H9 (cell line): ENCODE data around the gene EFCAB6. TPM values are rescaled to one million over a fixed set of nuclear protein-coding genes. Genes with fewer than 3 reads are reported as not detected.

Experiments
- DNase-seq: peaks from one replicate; pipeline ENCODE4 v3.0.0-alpha.2; 2017
- H2AFZ ChIP-seq: one replicate; pipeline ENCODE4 v1.6.1; 2013; ENCODE audit warnings: mild to moderate bottlenecking, low read length, control low read depth, moderate library complexity
- H2AK5ac ChIP-seq: 2 replicates; pipeline ENCODE4 v1.6.1; 2013; ENCODE audit warnings: low read length, control low read depth, mixed read lengths; ENCODE audit not compliant: insufficient read length
- H2BK120ac ChIP-seq: one replicate; pipeline ENCODE4 v1.6.1; 2013; ENCODE audit warnings: low read depth, mild to moderate bottlenecking, low read length, control low read depth, inconsistent platforms; ENCODE audit not compliant: poor library complexity, severe bottlenecking
- H2BK12ac ChIP-seq: 2 replicates; pipeline ENCODE4 v1.6.1; 2013; ENCODE audit warnings: low read length, control low read depth, mixed read lengths, low read depth; ENCODE audit not compliant: insufficient read length
- H2BK15ac ChIP-seq: 2 replicates; pipeline ENCODE4 v1.6.1; 2013; ENCODE audit warnings: low read depth, low read length, control low read depth
- H2BK20ac ChIP-seq: one replicate; pipeline ENCODE4 v1.6.1; 2013; ENCODE audit warnings: low read depth, mild to moderate bottlenecking, low read length, control low read depth, inconsistent platforms; ENCODE audit not compliant: poor library complexity, severe bottlenecking
- H2BK5ac ChIP-seq: 2 replicates; pipeline ENCODE4 v1.6.1; 2013; ENCODE audit warnings: low read length, control low read depth, mixed read lengths; ENCODE audit not compliant: insufficient read length
- H3K14ac ChIP-seq: 2 replicates; pipeline ENCODE4 v1.6.1; 2013; ENCODE audit warnings: low read length, control low read depth; ENCODE audit not compliant: insufficient read depth
- H3K18ac ChIP-seq: 2 replicates; pipeline ENCODE4 v1.6.1; 2013; ENCODE audit warnings: low read depth, mild to moderate bottlenecking, mixed read lengths, low read length, control low read depth; ENCODE audit not compliant: insufficient read length
- H3K23ac ChIP-seq: 2 replicates; pipeline ENCODE4 v1.6.1; 2013; ENCODE audit warnings: low read length, control low read depth, mixed read lengths, low read depth; ENCODE audit not compliant: insufficient read length
- H3K23me2 ChIP-seq: 2 replicates; pipeline ENCODE4 v1.6.1; 2013; ENCODE audit warnings: low read depth, mild to moderate bottlenecking, mixed read lengths, low read length, control low read depth; ENCODE audit not compliant: insufficient read length, poor library complexity, severe bottlenecking
- H3K27ac ChIP-seq: 2 replicates; pipeline ENCODE4 v1.5.1; 2013; ENCODE audit warnings: low read length, control low read depth, mixed read lengths, low read depth; ENCODE audit not compliant: insufficient read length
- H3K27me3 ChIP-seq: 2 replicates; pipeline ENCODE4 v1.6.1; 2013; ENCODE audit warnings: low read length, control low read depth, inconsistent platforms; ENCODE audit not compliant: insufficient read depth
- H3K4ac ChIP-seq: 2 replicates; pipeline ENCODE4 v1.6.1; 2013; ENCODE audit warnings: low read depth, mild to moderate bottlenecking, control low read depth, inconsistent platforms, low read length, moderate library complexity
- H3K4me1 ChIP-seq: 2 replicates; pipeline ENCODE4 v1.6.1; 2013; ENCODE audit warnings: low read length, control low read depth, inconsistent platforms; ENCODE audit not compliant: insufficient read depth
- H3K4me2 ChIP-seq: 2 replicates; pipeline ENCODE4 v1.6.1; 2013; ENCODE audit warnings: low read length, control low read depth, mixed read lengths; ENCODE audit not compliant: insufficient read length, insufficient read depth
- H3K56ac ChIP-seq: 2 replicates; pipeline ENCODE4 v1.6.1; 2013; ENCODE audit warnings: low read depth, mild to moderate bottlenecking, mixed read lengths, low read length, control low read depth; ENCODE audit not compliant: insufficient read length
- H3K79me1 ChIP-seq: 2 replicates; pipeline ENCODE4 v1.6.1; 2013; ENCODE audit warnings: low read depth, mild to moderate bottlenecking, moderate library complexity, low read length, control low read depth, inconsistent platforms; ENCODE audit not compliant: insufficient read depth, poor library complexity, severe bottlenecking
- H3K79me2 ChIP-seq: 2 replicates; pipeline ENCODE4 v1.6.1; 2013; ENCODE audit warnings: low read length, control low read depth, inconsistent platforms; ENCODE audit not compliant: insufficient read depth
- H3K9ac ChIP-seq: 2 replicates; pipeline ENCODE4 v1.6.1; 2013; ENCODE audit warnings: low read length, control low read depth, mixed read lengths; ENCODE audit not compliant: insufficient read length; ENCODE audit errors: extremely low read depth
- H3K9me3 ChIP-seq: one replicate; pipeline ENCODE4 v1.6.1; 2013; ENCODE audit warnings: low read depth, low read length, inconsistent platforms; ENCODE audit not compliant: control insufficient read depth
- H3T11ph ChIP-seq: one replicate; pipeline ENCODE4 v1.6.1; 2013; ENCODE audit warnings: mild to moderate bottlenecking, low read length, control low read depth, inconsistent platforms
- H4K20me1 ChIP-seq: one replicate; pipeline ENCODE4 v1.6.1; 2013; ENCODE audit not compliant: control insufficient read depth, insufficient read length, insufficient read depth
- H4K5ac ChIP-seq: 2 replicates; pipeline ENCODE4 v1.6.1; 2013; ENCODE audit warnings: low read depth, mild to moderate bottlenecking, mixed read lengths, low read length, control low read depth; ENCODE audit not compliant: insufficient read length
- H4K8ac ChIP-seq: replicated peaks from 2 replicates; pipeline ENCODE4 v1.6.1; 2013; ENCODE audit warnings: low read length, control low read depth, mixed read lengths, low read depth; ENCODE audit not compliant: insufficient read length
- H4K91ac ChIP-seq: 2 replicates; pipeline ENCODE4 v1.6.1; 2013; ENCODE audit warnings: low read depth, mild to moderate bottlenecking, moderate library complexity, mixed read lengths, low read length, control low read depth; ENCODE audit not compliant: insufficient read length
- H3K27ac Mint-ChIP-seq, 3 experiments: 2 replicates in 2 of 3; 3 replicates in 1 of 3; pipeline ENCODE4 v1.8.0; 2020 to 2021; ENCODE audit warnings: mixed read lengths in 3 of 3, mild to moderate bottlenecking in 1 of 3, moderate library complexity in 1 of 3
- H3K27me3 Mint-ChIP-seq: 2 replicates; pipeline ENCODE4 v1.8.0; 2021; ENCODE audit warnings: low read depth, mild to moderate bottlenecking, moderate library complexity, mixed read lengths
- H3K36me3 Mint-ChIP-seq, 3 experiments: 2 replicates in 2 of 3; 3 replicates in 1 of 3; pipeline ENCODE4 v1.8.0; 2020 to 2021; ENCODE audit warnings: low read depth in 3 of 3, mixed read lengths in 3 of 3; ENCODE audit not compliant: insufficient read depth in 1 of 3
- H3K4me1 Mint-ChIP-seq, 2 experiments: 2 replicates each; pipeline ENCODE4 v1.8.0; 2020; ENCODE audit warnings: mixed read lengths in 2 of 2
- H3K4me3 Mint-ChIP-seq, 2 experiments: 2 replicates in 1 of 2; 3 replicates in 1 of 2; pipeline ENCODE4 v1.8.0; 2020 to 2021; ENCODE audit warnings: mild to moderate bottlenecking in 2 of 2, mixed read lengths in 2 of 2, moderate library complexity in 1 of 2
- H3K9me3 Mint-ChIP-seq, 2 experiments: 2 replicates in 1 of 2; 3 replicates in 1 of 2; pipeline ENCODE4 v1.8.0; 2020; ENCODE audit warnings: mild to moderate bottlenecking in 2 of 2, mixed read lengths in 2 of 2, moderate library complexity in 1 of 2
- CTCF ChIP-seq: fragments of 200-600 bp; sonication (generic); conservative IDR thresholded peaks from 3 replicates; pipeline ENCODE4 v1.8.0; 2021; ENCODE audit warnings: antibody characterized with exemption, mild to moderate bottlenecking
- WGBS: extraction: QIAGEN DNeasy Blood & Tissue Kit; methylation state at CpG from one replicate; pipeline ENCODE4 v1.1.7; 2013; ENCODE audit warnings: missing lambda C conversion rate, low lambda C conversion rate, mixed read lengths; ENCODE audit not compliant: insufficient read length; ENCODE audit errors: extremely low coverage; 5-methylcytosine and 5-hydroxymethylcytosine counted together
- total RNA-seq: library from RNA; stranded (reverse); gene quantifications from 2 replicates; pipeline ENCODE4 v1.2.1, GENCODE V29; 2021

EFCAB6 gene
- total RNA-seq, 1 experiment from 2014 or later = 0.31 TPM

- no peak overlapping the region for H4K5ac ChIP-seq
- no peak overlapping the region for H2BK120ac ChIP-seq
- no peak overlapping the region for H2BK5ac ChIP-seq
- no peak overlapping the region for H2BK20ac ChIP-seq
- no peak overlapping the region for H4K91ac ChIP-seq
- no peak for TF ChIP-seq CTCF
- H3K27me3 ChIP-seq = no peaks in the 10 kb centered on the region
- no peaks in the 10 kb centered on the region for H3K79me2 ChIP-seq
- Mint-ChIP-seq H3K27ac (no peak overlapping the region), H3K9me3 (no peaks in the 10 kb centered on the region; a peak in 1 of 5 replicates), H3K4me3 (no peak overlapping the region), H3K27me3 (no peaks in the 10 kb centered on the region; the same call in 1 of the 2 replicates), H3K4me1 (peaks cover 0 to 3% of the 10 kb centered on the region in 2 experiments; a peak in 1 of 4 replicates), H3K36me3 (no peaks in the 10 kb centered on the region)
- no peak overlapping the region for H2AFZ ChIP-seq
- H3K9me3 ChIP-seq = no peaks in the 10 kb centered on the region
- H3K4me2 ChIP-seq = no peak overlapping the region
- no peak overlapping the region for H4K8ac ChIP-seq
- no peak overlapping the region for H3K27ac ChIP-seq
- no peak overlapping the region for H2BK12ac ChIP-seq
- peaks cover 3% of the 10 kb centered on the region for H3K23me2 ChIP-seq
- no peak for DNase-seq
- no CpG with 5 or more reads among the region's 7 CpGs for whole genome bisulfite sequencing
- H3K4ac ChIP-seq = no peak overlapping the region
- H4K20me1 ChIP-seq = no peaks in the 10 kb centered on the region
- no peak overlapping the region for H3K56ac ChIP-seq
- H3K18ac ChIP-seq = no peak overlapping the region
- H2BK15ac ChIP-seq = no peak overlapping the region
- no peak overlapping the region for H3K23ac ChIP-seq
- H3K4me1 ChIP-seq = peaks cover 2% of the 10 kb centered on the region; the same call in 1 of the 2 replicates
- H3K9ac ChIP-seq = no peak overlapping the region
- no peak overlapping the region for H2AK5ac ChIP-seq
- no peak overlapping the region for H3K14ac ChIP-seq
- no peaks in the 10 kb centered on the region for H3K79me1 ChIP-seq
- H3T11ph ChIP-seq = no peak overlapping the region
These were observed 16.8 kb downstream of the EFCAB6 start for GRCh38 chr22:43795320-43795719.
